Activated T-helper 1 cell treated with anti-CD3 and anti-CD28 coated beads, Interleukin-12 subunit alpha, Interleukin-12 subunit beta, Interleukin-2, Interleukin-4 antibody, amounts not matched to agents 30 ng/mL and 10 ng/mL and 1 ng/mL, durations not matched to agents 14 hours and 24 hours and 36 hours (primary cell): ENCODE measurements around the gene ZSCAN1. TPM values are rescaled to one million over a fixed set of nuclear protein-coding genes. Genes with fewer than 3 reads are reported as not detected.
"Not testable (repeated sequence)": the region's sequence is repeated elsewhere in the genome, so short reads cannot be mapped to it uniquely, and the experiment has no call there.

ENCODE experiments used
- DNase-seq: peaks from one replicate; pipeline ENCODE4 v3.0.0; 2021; ENCODE audit warnings: low spot score
- H3K27ac Mint-ChIP-seq: one replicate; pipeline ENCODE4 v1.8.0; 2021; ENCODE audit warnings: mild to moderate bottlenecking, mixed read lengths
- H3K27me3 Mint-ChIP-seq: one replicate; pipeline ENCODE4 v1.8.0; 2022; ENCODE audit warnings: mild to moderate bottlenecking, moderate library complexity, mixed read lengths; ENCODE audit not compliant: insufficient read depth
- H3K36me3 Mint-ChIP-seq: one replicate; pipeline ENCODE4 v1.8.0; 2021; ENCODE audit warnings: low read depth, mixed read lengths
- H3K4me1 Mint-ChIP-seq: one replicate; pipeline ENCODE4 v1.8.0; 2021; ENCODE audit warnings: low read depth, mixed read lengths
- H3K4me3 Mint-ChIP-seq: one replicate; pipeline ENCODE4 v1.8.0; 2021; ENCODE audit warnings: mild to moderate bottlenecking, moderate library complexity, mixed read lengths
- H3K9me3 Mint-ChIP-seq: one replicate; pipeline ENCODE4 v1.8.0; 2021; ENCODE audit warnings: mixed read lengths
- intact Hi-C: fragments of 100-400 bp; cut with micrococcal nuclease; formaldehyde crosslinking; loops from one replicate; pipeline ENCODE4 v1.15.1; 2024
- total RNA-seq: library from RNA; stranded (reverse); gene quantifications from 2 replicates; pipeline ENCODE4 v1.2.3, GENCODE V29; 2022

Gene ZSCAN1, protein sequence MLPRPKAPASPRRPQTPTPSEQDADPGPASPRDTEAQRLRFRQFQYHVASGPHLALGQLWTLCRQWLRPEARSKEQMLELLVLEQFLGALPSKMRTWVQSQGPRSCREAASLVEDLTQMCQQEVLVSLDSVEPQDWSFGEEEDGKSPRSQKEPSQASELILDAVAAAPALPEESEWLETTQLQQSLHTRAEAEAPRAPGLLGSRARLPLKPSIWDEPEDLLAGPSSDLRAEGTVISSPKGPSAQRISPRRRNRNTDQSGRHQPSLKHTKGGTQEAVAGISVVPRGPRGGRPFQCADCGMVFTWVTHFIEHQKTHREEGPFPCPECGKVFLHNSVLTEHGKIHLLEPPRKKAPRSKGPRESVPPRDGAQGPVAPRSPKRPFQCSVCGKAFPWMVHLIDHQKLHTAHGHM
- not detected in 2 replicates for total RNA-seq

DNA sequence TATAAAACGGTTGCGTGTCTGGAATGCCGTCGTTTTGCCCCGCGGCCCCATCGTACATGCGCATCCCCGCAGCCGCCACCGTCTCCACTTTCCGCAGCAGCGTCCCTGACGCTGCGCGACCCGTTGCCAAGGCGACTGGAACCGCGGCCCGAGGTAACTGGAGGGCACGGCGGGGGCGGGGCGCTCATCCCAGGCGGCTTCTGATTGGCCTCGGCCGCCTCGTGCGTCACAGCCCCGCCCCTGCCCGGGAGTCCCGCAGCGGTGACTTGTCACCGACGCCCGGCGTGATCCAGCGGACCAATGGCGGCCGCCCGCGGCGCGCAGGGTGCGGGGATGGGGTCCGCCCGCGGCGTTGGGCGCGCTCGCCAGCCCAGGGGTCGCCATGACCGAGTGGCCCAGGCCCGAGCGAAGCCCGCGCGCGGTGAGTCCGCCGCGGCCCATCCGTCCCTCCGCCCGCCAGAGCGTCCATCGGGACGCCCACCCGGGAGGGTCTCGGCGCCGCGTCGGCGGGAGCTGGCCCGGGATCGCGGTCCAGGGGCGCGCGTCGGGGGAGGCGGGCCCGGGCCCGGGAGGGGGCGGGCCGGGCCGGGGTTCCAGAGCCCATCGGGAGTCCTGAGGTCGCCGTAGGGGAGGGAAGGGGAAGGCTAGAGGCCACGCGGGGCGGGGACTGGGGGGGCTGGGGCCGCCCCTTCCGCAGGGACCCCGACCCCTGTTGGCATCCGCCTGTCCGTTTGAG, at the start of gene ZSCAN1:
Gene ZSCAN1 (plus strand): TSS at position 285 of the 736 bp plus-strand sequence. CDS start 3,812 bp downstream, outside the sequence.
- intact Hi-C loops, result no loop called here
- no peak for DNase-seq

DNA sequence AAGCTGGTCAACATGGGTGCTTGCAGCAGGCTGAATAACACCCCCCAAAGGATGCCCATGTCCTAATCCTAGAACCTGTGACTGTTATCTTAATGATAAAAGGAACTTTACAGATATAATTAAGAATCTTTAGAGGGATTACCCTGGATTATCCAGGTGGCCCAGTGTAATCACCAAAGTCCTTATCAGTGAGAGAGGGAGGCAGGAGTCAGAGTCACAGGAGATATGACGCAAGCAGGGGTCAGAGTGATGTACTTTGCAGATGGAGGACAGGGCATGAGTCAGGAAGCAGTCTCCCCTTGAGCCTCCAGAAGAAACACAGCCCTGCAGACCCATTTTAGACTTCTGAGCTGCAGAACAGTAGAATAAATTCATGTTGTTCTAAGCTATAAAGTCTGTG, 41.0 kb upstream of the ZSCAN1 start:
- peaks cover 71% of the 10 kb centered on the region for H3K9me3 Mint-ChIP-seq
- no peak overlapping the region for H3K4me3 Mint-ChIP-seq
- intact Hi-C loops, result no loop called here
- no peaks in the 10 kb centered on the region for H3K4me1 Mint-ChIP-seq
- no peaks in the 10 kb centered on the region for H3K27me3 Mint-ChIP-seq
- DNase-seq, result no peak
- H3K27ac Mint-ChIP-seq, result no peak overlapping the region
- H3K36me3 Mint-ChIP-seq, result peaks cover 22% of the 10 kb centered on the region

More for the DNA sequence above, at the start of gene ZSCAN1:
- H3K27ac Mint-ChIP-seq, result no peak within 1 kb of the TSS
- peaks cover 1% of the 10 kb centered on the region for H3K36me3 Mint-ChIP-seq
- no peaks in the 10 kb centered on the region for H3K27me3 Mint-ChIP-seq
- H3K4me1 Mint-ChIP-seq, result no peaks in the 10 kb centered on the region
- peaks cover 47% of the 10 kb centered on the region for H3K9me3 Mint-ChIP-seq
- peak within 1 kb of the TSS; percentile 10 for H3K4me3 Mint-ChIP-seq

DNA sequence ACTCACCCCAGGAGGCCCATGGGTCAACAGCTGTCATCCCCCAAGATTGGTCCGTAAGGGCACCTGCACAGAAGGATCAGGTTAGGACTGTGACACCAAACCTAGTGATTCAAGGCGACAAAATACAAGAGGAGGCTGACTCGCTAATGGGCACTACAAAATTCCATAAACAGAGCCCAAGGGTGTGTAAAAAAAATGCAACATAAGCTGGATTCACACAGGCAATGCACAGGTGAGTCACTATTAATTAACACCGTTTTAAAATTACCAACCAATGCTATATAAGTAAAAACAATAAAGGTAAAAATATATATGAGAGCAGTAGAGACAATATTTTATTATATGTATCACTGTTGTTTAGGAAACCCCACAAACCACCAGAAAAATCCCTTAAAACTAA, 33.1 kb upstream of the ZSCAN1 start:
- intact Hi-C loops, result loop anchor here (10.0 kb wide), 2 partner anchors 184 to 304 kb away; partner anchors contain the start of genes ERVK3-1 and ZNF274
- H3K4me1 Mint-ChIP-seq, result peaks cover 20% of the 10 kb centered on the region
- peaks cover 68% of the 10 kb centered on the region for H3K9me3 Mint-ChIP-seq
- no peak for DNase-seq
- H3K27me3 Mint-ChIP-seq, result no peaks in the 10 kb centered on the region
- H3K4me3 Mint-ChIP-seq, result peak overlapping the region; percentile 75
- H3K27ac Mint-ChIP-seq, result no peak overlapping the region
- peaks cover 55% of the 10 kb centered on the region for H3K36me3 Mint-ChIP-seq

DNA sequence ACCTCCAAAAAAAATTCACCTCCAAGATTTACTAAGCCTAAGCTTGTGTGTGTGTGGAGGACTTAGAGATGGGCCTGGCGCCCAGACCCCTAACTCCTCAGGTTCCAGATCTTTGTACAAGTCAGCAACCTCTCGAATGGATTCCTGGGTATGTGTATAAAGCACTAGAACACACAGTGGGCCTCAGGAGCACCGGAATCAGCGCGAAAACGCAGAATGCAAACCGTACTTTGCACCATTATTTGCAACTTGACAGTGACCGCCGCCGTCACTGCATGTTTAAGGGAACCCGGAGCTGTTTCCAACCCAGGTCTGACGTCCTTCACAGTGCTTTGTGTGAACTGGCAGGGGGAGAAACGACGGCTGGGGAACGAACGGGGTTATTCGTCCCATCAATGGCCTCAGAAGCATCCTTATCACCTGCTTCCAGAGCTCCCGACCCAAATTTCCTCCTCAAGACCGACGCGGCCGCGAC, 31.9 kb upstream of the ZSCAN1 start:
- peak; percentile 21 for DNase-seq
- Mint-ChIP-seq H3K36me3 (peaks cover 58% of the 10 kb centered on the region), H3K27me3 (no peaks in the 10 kb centered on the region), H3K27ac (peak overlapping the region; percentile 40), H3K9me3 (peaks cover 67% of the 10 kb centered on the region), H3K4me3 (peak overlapping the region; percentile 75), H3K4me1 (peaks cover 20% of the 10 kb centered on the region)
- intact Hi-C loops, result loop anchor here (1.0 to 10.0 kb wide), 9 partner anchors 55 to 613 kb away; partner anchors contain the start of genes ERVK3-1, ZNF256, ZNF274 and ZNF417

DNA sequence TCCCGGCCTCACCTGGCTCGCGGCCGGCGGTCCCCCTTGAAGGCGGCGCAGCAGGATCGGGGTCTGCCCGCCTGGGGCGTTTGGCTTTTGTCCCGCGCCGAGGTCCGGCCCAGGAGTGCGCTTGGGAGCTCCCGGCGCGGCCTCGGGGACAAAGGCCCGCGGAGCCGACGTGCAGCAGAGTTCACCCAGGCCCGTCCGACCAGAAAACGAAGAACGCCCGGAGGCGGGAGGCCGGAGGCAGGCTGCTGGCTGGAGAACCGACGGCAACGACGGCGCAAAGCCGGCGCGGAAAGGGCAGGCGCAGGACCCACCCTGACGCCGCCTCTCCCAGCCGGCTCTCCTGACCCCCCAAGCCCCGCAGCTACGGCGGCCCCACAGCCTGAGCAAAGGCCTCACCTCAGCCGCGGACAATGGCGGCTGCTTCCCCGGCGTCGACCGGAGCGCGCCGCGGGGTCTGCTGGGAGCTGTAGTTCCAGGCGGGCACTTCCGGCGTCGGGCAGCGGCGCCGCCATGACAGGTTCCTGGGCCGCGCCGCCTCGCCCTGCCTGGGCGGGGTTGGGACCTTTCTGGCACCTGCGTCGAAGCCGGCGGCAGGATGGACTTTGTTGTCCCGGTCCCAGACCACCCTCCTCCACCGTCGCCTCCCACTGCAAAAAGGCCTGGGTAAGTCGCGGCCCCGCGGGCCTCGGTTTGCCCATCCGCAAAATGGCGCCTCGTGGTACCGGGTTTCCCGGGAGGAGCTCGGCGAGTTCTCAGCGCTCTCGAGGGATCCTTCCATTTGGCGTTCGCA, 31.2 kb upstream of the ZSCAN1 start, which contains the start of gene ZNF606:
Gene ZNF606 (minus strand): TSS at position 437 of the 790 bp plus-strand sequence. CDS start 1,501 bp downstream, outside the sequence.
- peaks cover 20% of the 10 kb centered on the region for H3K4me1 Mint-ChIP-seq
- no peaks in the 10 kb centered on the region for H3K27me3 Mint-ChIP-seq
- H3K9me3 Mint-ChIP-seq, result peaks cover 68% of the 10 kb centered on the region
- intact Hi-C loops, result loop anchor here (1.0 to 10.0 kb wide), 9 partner anchors 55 to 613 kb away; partner anchors contain the start of genes ERVK3-1, ZNF256, ZNF274 and ZNF417
- peak; percentile 80 for DNase-seq
- peak within 1 kb of the TSS; percentile 84 for H3K4me3 Mint-ChIP-seq
- H3K27ac Mint-ChIP-seq, result peak within 1 kb of the TSS; percentile 67
- peaks cover 61% of the 10 kb centered on the region for H3K36me3 Mint-ChIP-seq

DNA sequence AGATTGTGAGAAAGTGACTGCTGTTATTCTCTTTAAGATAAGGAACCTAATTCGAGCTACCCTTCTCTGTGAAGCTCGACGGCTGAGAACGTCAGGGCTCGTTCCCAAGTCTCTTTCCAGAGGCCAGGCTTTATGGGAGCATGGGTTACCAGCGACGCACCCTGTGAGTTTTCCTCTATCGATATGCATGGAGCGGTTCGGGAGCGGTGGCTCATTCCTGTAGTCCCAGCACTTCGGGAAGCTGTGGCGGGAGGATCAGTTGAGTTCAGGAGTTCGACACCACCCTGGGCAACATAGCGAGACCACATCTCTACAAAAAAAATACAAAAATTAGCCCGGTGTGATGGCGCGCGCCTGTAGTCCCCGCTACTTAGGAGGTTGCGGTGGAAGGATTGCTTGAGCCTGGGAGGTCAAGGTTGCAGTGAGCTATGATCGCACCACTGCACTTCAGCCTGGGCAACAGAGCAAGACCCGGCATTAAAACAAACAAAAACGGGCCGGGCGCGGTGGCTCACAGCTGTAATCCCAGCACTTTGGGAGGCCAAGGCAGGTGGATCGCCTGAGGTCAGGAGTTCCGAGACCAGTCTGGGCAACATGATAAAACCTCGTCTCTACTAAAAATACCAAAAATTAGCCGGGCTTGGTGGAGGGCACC, 30.5 kb upstream of the ZSCAN1 start:
- peak overlapping the region; percentile 84 for H3K4me3 Mint-ChIP-seq
- peaks cover 62% of the 10 kb centered on the region for H3K36me3 Mint-ChIP-seq
- H3K4me1 Mint-ChIP-seq, result peaks cover 20% of the 10 kb centered on the region
- H3K9me3 Mint-ChIP-seq, result peaks cover 67% of the 10 kb centered on the region
- intact Hi-C loops, result loop anchor here (2.0 to 10.0 kb wide), 3 partner anchors 152 to 302 kb away; partner anchors contain the start of genes ERVK3-1 and ZNF274
- DNase-seq, result no peak
- no peaks in the 10 kb centered on the region for H3K27me3 Mint-ChIP-seq
- peak overlapping the region; percentile 67 for H3K27ac Mint-ChIP-seq

DNA sequence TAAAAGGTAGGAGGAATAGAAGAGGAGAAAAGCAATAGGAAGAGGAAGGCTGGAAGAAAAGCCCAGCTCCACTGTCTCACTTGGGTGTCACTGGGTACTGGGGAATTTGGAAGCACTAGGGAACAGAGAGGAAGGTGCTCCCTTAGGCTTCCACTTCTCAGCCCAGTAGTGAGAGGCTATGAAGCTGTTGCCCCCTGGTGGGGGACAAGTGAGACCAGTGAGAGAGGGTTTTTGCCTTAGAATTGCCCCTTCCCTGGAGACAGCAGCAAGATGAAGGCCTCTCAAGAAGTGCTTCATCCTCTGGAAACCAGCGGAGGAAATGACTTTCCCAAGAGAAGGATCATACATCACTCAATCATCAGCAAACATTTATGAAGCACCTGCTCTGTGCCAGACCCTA, 26.5 kb upstream of the ZSCAN1 start:
- intact Hi-C loops, result loop anchor here (10.0 kb wide), 2 partner anchors 178 to 298 kb away; partner anchors contain the start of genes ERVK3-1 and ZNF274
- H3K4me1 Mint-ChIP-seq, result peaks cover 9% of the 10 kb centered on the region
- no peak overlapping the region for H3K27ac Mint-ChIP-seq
- H3K27me3 Mint-ChIP-seq, result no peaks in the 10 kb centered on the region
- peaks cover 43% of the 10 kb centered on the region for H3K36me3 Mint-ChIP-seq
- H3K9me3 Mint-ChIP-seq, result peaks cover 61% of the 10 kb centered on the region
- no peak for DNase-seq
- H3K4me3 Mint-ChIP-seq, result no peak overlapping the region

DNA sequence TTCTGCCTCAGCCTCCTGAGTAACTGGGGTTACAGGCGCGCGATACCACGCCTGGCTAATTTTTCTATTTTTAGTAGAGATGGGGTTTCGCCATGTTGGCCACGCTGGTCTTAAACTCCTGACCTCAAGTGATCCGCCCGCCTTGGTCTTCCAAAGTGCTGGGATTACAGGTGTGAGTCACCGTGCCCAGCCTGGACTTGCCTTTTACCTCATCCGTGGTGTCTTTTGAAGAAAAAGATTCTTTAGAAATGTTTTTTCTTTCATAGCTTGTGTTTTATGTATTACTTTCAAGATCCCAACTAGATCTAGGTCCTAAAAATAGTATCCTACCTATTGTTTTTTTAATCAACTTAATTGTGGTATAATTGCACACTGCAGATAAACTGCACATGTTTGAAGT, 24.9 kb upstream of the ZSCAN1 start:
- DNase-seq, H3K4me1 Mint-ChIP-seq, H3K27ac Mint-ChIP-seq, H3K27me3 Mint-ChIP-seq: not testable (repeated sequence)
- intact Hi-C loops, result loop anchor here (10.0 kb wide), 2 partner anchors 176 to 296 kb away; partner anchors contain the start of genes ERVK3-1 and ZNF274
- Mint-ChIP-seq H3K9me3 (peaks cover 72% of the 10 kb centered on the region), H3K4me3 (peak overlapping the region; percentile 81), H3K36me3 (peaks cover 38% of the 10 kb centered on the region)

DNA sequence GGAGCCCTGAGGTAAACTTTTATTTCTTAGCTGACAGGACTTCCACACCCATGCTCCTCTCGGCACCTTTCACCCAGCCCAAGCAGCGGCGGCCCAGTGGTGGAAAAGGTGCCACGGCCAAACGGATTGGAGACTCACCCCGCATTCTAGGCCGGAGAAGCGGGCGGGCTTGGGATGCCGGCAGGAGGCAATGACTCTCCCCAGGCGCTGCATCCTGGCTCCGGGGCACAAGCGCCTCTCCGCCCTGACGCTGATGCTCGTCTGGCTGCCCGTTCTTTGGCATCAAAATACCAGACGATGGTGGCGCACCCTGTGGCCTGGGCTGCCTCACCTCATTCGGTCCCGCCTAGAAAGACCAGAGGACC, 24.5 kb upstream of the ZSCAN1 start:
- Mint-ChIP-seq H3K27ac (no peak overlapping the region), H3K9me3 (peaks cover 70% of the 10 kb centered on the region), H3K27me3 (no peaks in the 10 kb centered on the region), H3K4me1 (no peaks in the 10 kb centered on the region), H3K4me3 (peak overlapping the region; percentile 81), H3K36me3 (peaks cover 33% of the 10 kb centered on the region)
- intact Hi-C loops, result loop anchor here (10.0 kb wide), 2 partner anchors 176 to 296 kb away; partner anchors contain the start of genes ERVK3-1 and ZNF274
- DNase-seq, result no peak

DNA sequence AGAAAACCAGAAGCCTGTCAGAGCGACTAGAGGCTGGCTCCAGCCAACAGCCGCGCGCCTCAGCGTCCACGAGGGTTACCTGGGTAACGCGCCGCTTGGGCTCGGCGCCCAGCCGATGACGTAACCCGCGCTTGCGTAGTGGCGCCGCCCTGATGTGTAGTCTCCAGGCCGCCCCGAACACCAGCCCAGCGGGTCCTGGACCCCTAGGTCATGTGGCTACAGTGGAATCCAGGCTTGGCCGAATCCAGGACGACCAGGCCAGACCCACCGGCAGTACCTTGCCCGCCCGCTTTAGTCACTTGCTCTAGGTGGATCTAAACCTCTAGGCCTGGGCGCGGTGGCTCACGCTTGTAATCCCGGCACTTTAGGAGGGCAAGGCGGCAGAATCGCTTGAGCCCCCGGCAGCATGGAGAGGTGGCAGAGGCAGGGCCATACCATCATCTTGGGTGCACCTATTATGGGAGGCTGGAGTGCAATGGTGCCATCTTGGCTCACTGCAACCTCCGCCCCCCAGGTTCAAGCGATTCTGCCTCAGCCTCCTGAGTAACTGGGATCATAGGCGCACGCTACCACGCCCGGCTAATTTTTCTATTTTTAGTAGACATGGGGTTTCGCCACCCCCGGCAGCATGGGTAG, 24.0 kb upstream of the ZSCAN1 start:
- Mint-ChIP-seq H3K9me3 (peaks cover 69% of the 10 kb centered on the region), H3K27ac (no peak overlapping the region), H3K36me3 (peaks cover 28% of the 10 kb centered on the region), H3K4me3 (peak overlapping the region; percentile 81), H3K4me1 (no peaks in the 10 kb centered on the region), H3K27me3 (no peaks in the 10 kb centered on the region)
- intact Hi-C loops, result loop anchor here (10.0 kb wide), 2 partner anchors 175 to 295 kb away; partner anchors contain the start of genes ERVK3-1 and ZNF274
- DNase-seq, result peak; percentile 53

DNA sequence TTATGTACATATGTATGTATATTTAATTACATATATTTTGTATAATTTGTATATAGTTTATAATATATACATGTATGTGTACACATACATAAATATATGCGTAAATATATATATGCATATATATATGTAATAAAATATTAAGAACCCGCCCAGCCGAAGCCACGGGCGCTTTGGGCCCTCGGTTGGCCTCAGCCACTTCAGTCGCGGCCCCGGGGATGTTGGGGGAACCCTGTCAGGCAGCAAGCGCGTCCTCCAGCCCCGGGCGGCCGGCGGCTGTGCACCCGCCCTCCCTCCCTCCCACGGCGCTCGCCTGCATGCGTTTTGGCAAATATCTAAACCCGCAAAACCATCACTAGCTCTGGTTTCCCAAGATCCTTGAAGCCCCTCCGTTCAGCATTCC, 23.3 kb upstream of the ZSCAN1 start:
- intact Hi-C loops, result no loop called here
- H3K4me3 Mint-ChIP-seq, result peak overlapping the region; percentile 58
- no peaks in the 10 kb centered on the region for H3K27me3 Mint-ChIP-seq
- H3K9me3 Mint-ChIP-seq, result peaks cover 69% of the 10 kb centered on the region
- H3K27ac Mint-ChIP-seq, result no peak overlapping the region
- no peaks in the 10 kb centered on the region for H3K4me1 Mint-ChIP-seq
- DNase-seq, result no peak
- peaks cover 21% of the 10 kb centered on the region for H3K36me3 Mint-ChIP-seq
